Measurements from ENCODE around the gene SPTBN4. TPM values are rescaled to one million over a fixed set of nuclear protein-coding genes. Genes with fewer than 3 reads are reported as not detected.
A peak's percentile ranks its signal among the peaks of the same experiment; 100 is the strongest.
"Not testable (repeated sequence)": the region's sequence is repeated elsewhere in the genome, so short reads cannot be mapped to it uniquely, and the experiment has no call there.

The SPTBN4 gene
- polyA plus RNA-seq (ENCODE audit: insufficient read length in 12 of 12) = under 1 TPM in 10 of 12 donors, not detected in 2; 0.14 to 0.83 (median 0.33) TPM
- long read RNA-seq, donor 1 = 0 reads
- long read RNA-seq, donor 2 = 0 reads
- long read RNA-seq, donor 3 = 0 reads
- long read RNA-seq, donor 4 = 0 reads
- long read RNA-seq, donor 5 = 0 reads
- long read RNA-seq, donor 6 = 0 reads
- long read RNA-seq, donor 7 = 0 reads
- long read RNA-seq, donor 8 = 0 reads
- long read RNA-seq, donor 9 = 0 reads
- long read RNA-seq, donor 10 = 0 reads
- long read RNA-seq, donor 11 = 0 reads

- no peak for DNase-seq
Observed at GRCh38 chr19:40466985-40467734, at the start of gene SPTBN4. Gene SPTBN4 (plus strand): TSS chr19:40467001. CDS start chr19:40472622, 5,621 bp downstream.

DNA sequence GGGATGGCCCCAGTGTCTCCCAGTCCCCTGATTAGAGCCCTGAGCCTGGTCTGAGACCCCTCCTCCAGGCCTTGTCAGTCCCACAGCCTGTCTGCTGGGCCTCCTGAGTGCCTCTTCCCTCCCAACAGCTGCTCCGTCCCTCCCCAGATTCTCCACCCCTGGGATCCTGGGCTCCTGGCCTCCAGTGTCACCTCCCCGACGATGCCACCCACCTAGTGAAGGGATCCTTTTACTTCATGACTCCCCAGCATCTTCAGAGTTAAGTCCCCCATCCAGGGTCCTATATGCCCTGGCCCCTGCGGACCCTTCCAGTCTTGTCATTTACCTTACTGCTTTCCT lies 49.2 kb upstream of the SPTBN4 start:
- DNase-seq = no peak

DNA sequence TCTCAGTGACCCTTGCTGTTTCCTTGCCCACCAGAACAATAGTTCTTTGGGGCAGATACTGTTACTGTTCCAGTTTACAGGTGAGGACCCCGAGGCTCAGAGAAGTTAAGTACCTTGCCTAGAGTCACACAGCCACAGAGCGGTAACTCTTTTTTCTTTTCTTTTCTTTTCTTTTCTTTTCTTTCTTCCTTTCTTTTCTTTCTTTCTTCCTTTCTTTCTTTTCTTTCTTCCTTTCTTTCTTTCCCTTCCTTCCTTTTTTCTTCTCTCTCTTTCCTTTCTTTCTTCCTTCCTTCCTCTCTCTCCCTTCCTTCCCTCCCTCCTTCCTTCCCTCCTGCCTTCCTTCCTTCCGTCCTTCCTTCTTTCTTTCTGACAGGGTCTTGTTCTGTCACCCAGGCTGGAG lies 48.8 kb upstream of the SPTBN4 start:
- DNase-seq = no peak

- DNase-seq = no peak
Observed at GRCh38 chr19:40419066-40419612, 47.7 kb upstream of the SPTBN4 start.

DNA sequence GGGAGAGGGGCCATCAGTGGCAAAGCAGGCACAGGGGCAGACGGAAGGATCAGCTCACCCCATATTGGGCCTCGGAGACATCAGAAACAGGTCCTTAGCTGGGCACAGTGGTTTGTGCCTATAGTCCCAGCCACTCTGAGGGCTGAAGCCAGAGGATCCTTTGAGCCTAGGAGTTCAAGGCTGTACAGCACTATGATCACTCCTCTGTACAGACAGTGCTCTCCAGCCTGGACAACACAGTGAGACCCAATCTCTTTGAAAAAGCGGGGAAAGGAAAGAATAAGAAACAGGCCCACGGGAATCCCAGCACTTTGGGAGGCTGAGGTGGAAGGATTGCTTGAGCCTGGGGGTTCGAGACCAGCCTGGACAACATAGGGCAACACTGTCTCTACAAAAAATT lies 47.0 kb upstream of the SPTBN4 start:
- DNase-seq = no peak

DNA sequence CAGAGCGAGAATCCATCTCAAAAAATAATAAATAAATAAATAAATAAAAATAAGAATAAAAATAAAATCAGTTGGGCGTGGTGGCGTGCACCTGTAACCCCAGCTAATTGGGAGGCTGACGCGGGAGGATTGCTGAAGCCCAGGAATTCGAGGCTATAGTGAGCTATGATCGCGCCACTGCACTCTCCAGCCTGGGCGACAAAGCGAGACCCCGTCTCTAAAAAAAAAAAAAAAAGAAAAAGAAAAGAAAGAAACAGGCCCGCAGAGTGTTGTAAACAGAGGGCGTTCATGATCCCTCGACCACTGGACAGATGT lies 46.4 kb upstream of the SPTBN4 start:
- no peak for DNase-seq

GRCh38 chr19:40420766-40421765 lies 45.7 kb upstream of the SPTBN4 start:
- DNase-seq = peak; percentile 96

GRCh38 chr19:40421993-40422747 lies 44.6 kb upstream of the SPTBN4 start:
- DNase-seq = no peak

DNA sequence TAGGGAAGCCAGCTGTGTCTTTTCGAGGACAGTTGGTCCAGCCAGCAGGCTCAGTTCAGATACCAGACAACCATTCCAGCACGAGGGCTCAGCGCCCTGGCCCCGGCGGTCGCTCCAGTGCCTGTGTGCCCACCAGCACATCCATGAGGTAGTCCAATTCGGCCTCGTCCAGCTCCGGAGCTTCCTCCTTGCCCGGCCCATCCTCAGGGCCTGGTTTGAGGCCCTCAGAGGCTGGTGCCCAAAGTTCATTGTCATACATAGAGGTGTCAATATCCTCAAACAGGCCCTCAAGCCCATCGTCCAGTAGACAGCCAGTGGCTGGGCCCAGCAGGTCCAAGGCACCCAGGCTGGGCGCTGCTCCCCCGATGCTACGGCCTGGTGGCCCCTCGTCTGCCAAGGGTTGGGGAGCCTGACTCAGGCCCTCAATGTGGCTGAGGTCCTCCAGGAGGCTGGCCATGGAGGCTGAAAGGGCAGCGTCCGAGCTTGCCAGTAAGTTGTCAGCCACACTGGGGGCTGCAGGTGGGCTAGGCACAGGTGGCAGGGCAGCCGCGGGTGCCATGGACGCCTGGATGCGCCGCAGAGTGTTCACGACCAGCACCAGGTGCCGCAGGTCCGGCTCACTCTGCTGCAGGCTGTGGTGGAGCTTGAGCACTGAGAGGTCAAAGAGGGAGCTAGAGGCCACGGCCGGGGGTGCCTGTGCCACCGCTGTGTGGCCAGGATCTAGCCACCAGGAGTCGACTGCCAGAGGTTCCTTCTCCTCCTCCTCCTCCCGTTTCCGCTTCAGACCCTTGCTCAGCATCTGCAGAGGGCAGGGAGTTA lies 43.8 kb upstream of the SPTBN4 start:
- no peak for DNase-seq

- no peak for DNase-seq
Observed at GRCh38 chr19:40423938-40424337, 42.9 kb upstream of the SPTBN4 start.

- DNase-seq = peak; percentile 69
Observed at GRCh38 chr19:40424637-40425449, 42.0 kb upstream of the SPTBN4 start.

DNA sequence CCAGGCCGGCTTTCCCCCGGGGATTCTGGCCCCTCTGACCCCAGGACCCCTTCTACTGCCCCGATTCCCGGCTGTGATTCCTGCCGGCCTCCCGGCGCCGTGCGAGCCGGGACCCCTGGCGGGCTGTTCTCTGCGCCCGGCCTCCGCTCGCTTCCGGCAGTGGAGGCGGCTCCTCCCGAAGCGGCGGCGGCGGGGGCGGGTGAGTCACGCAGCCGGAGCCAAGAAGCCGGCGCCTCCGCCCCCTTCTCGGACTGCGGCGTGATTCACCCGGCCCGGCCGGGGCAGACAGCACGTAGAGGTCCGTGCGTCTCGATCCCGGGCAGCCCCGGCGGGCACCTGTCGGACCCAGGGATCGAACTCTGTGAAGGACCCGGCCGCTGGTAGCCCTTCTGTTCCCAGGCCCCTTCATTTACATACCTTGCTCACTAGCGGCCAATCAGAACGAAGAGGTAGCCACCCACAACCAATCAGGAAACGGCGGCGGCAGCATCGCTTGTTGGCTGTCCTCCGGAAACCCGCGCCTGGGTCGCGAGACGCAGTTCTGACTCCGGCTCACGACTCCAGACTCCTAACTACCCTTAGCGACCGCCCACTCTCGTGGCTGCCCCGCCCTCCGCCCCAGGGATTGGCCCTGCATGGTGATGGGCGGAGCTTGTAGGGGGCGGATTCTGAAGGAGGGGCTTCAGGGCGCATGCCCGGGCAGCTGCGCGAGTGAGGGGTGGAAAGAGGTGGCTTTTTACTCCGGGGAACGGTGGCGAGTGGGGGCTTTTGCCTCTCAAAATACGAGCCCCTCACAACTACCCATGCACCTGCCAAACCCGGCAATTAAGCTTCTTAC lies 41.1 kb upstream of the SPTBN4 start, which contains the start of gene SERTAD1:
Gene SERTAD1 (minus strand): TSS at position 543 of the 838 bp plus-strand sequence. CDS start 2,446 bp downstream, outside the sequence.
- DNase-seq = peak; percentile 99

DNA sequence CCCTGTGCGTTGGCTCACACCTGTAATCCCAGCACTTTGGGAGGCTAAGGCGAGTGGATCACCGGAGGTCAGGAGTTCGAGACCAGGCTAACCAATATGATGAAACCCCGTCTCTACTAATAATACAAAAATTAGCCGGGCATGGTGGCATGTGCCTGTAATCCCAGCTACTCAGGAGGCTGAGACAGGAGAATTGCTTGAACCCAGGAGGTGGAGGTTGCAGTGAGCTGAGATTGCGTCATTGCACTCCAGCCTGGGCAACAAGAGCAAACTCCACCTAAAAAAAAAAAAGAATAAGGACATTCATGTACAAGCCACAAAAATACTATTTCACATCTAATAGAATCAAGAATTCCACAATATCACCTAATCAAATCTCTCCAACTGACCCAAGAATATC lies 38.6 kb upstream of the SPTBN4 start:
- not testable (repeated sequence) for DNase-seq

GRCh38 chr19:40430242-40430641 lies 36.6 kb upstream of the SPTBN4 start:
- DNase-seq = not testable (repeated sequence)

GRCh38 chr19:40431698-40432097 lies 35.1 kb upstream of the SPTBN4 start:
- DNase-seq = no peak

DNA sequence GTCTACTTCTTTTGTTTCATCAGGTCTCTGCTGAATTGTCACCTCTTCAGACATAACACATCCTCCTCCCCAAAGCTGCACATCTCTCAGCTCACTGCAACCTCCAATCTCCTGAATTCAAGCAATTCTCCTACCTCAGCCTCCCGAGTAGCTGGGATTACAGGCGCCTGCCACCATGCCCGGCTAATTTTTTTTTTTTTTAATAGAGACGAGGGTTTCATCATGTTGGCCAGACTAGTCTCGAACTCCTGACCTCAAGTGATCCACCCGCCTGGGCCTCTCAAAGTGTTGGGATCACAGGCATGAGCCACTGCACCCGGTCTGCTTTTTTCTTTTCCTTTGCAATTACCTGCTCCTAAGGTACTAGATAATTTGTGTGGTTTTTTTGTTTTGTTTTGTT lies 34.0 kb upstream of the SPTBN4 start:
- not testable (repeated sequence) for DNase-seq

GRCh38 chr19:40433391-40434216 lies 33.2 kb upstream of the SPTBN4 start:
- DNase-seq = peak; percentile 94

Measured in muscle of arm (tissue), 14 donors.